SIG-M5 treated with dmso at 0.1 percent for 504 hours (cell line): ENCODE measurements around the gene WDR13.
"Not testable (repeated sequence)": the region's sequence is repeated elsewhere in the genome, so short reads cannot be mapped to it uniquely, and the experiment has no call there.

Experiments used
- DNase-seq: peaks from one replicate; lab custom pipeline; 2025; ENCODE audit not compliant: unreplicated experiment; lab: John Stamatoyannopoulos, UW

The WDR13 gene

DNA sequence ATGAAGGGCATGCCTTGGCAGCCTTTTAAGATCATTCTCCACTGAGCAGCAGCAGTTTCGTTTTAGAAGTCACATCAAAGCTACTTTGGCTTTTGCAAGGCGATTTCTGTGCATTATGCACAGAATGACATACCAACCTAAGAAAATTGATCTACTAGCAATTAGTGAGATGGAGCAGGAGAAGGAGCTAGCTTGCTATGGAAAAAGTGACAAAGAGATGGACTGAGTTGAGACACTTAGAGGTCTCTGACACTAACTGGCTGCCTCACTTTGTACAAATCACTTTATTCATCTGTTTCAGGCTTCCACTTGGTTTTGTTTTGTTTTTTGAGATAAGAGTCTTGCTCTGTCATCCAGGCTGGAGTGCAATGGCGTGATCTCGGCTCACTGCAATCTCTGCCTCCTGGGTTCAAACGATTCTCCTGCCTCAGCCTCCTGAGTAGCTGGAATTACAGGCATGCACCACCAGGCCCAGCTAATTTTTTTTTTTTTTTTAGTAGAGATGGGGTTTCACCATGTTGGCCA lies 54.8 kb downstream of the WDR13 start:
- DNase-seq = not testable (repeated sequence)

DNA sequence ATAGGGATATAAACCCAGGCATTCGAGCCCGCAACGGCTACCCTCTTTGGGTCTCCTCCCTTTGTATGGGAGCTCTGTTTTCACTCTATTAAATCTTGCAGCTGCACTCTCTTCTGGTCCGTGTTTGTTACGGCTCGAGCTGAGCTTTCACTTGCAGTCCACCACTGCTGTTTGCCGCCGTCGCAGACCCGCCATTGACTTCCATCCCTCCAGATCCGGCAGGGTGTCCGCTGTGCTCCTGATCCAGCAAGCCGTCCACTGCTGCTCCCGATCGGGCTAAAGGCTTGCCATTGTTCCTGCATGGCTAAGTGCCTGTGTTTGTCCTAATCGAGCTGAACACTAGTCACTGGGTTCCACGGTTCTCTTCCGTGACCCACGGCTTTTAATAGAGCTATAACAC lies 57.5 kb downstream of the WDR13 start:
- not testable (repeated sequence) for DNase-seq
